NCI-H2081 treated with DMSO at 0.1 percent for 48 hours (cell line): ENCODE results near the gene TEC.
A peak's percentile ranks its signal among the peaks of the same experiment; 100 is the strongest.

Experiments
- DNase-seq: peaks from one replicate; lab custom pipeline; 2025; lab: John Stamatoyannopoulos, UW

Gene TEC

DNA sequence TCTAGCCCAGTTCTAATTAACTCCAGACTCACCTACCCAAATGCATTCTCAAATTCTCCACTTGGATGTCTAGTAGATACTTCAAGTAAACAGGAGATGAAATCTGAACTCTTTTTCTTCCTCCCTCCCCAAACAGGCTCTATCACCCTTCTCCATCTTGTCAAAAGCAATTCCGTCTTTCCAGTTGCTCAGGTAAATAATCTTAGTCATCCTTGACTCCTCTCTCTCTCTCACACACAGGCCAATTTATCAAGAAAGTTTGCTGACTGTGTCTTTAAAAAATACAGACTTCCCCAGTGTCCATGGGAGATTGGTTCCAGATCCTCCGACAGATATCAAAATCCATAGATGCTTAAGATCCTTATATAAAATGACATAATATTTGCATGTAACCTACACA, 148.5 kb downstream of the TEC start:
- no peak for DNase-seq

DNA sequence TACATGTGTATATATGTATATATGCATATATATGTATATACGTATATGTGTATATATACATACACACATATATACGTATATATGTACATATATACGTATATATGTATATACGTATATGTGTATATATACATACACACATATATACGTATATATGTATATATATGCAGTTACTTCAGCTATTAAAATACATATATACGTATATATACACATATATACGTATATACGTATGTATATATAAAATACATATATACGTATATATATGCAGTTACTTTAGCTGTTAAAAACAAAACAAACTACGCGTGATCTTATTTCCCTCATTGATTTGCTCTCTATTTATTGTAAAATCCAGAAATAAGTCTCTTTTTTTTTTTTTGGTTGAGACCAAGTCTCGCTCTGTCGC, 149.5 kb downstream of the TEC start:
- DNase-seq = no peak

DNA sequence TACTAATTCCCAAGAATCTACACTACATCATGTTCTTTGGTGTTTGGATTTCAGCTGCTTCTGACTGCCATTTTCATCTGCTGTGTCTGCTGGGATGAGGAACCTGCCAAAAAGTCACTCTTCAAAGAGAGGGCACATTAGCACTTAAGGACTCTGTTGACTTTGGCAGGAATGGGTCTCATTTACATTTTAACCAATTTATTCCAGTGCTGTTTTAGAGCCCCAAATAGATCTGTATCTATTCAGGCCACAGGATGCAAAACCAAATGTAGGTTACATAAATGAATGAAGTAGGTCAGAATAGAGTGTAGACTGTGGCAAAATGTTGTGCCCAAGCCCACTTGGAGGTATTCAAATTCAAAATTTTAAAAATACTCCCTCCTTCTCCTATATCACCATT, 150.0 kb downstream of the TEC start:
- DNase-seq = peak; percentile 16

GRCh38 chr4:48118081-48118480, 151.6 kb downstream of the TEC start:
- DNase-seq = no peak

DNA sequence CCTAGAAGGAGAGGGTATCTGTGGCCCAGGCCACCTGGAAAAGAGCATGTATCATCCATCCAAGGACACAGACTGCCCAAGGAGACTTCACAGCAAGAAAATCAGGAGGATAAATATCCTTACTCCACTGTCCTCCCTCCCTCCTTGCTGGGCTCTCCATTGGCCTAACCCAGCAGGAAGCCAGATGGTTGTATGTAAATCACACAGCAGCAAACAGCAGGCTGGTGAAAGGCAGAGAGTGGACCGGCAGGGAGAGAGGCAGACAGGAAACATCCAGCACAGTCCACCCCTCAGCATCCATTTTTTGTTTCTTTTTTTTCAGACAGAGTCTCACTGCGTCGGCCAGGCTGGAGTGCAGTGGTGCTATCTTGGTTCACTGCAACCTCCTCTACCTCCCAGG, 153.1 kb downstream of the TEC start:
- no peak for DNase-seq

DNA sequence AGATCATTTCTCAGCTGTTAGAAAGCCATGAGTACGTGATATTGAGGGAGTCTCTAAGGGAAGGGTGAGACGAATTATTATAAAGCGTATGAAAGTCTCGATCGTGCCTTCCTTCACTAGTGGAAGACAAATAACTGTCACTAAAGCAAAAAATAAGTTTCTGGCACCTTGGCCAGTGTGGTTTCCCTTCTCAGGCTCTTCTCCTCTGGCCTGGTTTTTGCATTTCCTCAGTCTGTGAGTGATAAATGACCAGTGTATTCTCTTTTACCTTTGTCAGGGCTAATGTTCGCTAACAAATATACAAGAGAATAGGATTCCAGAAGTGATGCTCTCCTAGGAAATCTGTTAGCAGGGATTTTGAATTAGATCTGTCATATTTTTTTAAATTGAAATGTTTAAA, 155.2 kb downstream of the TEC start:
- DNase-seq = no peak

- DNase-seq = no peak
Measured at GRCh38 chr4:48112017-48112667, 157.5 kb downstream of the TEC start.

GRCh38 chr4:48110452-48110978, 159.1 kb downstream of the TEC start:
- no peak for DNase-seq

GRCh38 chr4:48109413-48110263, 160.0 kb downstream of the TEC start:
- DNase-seq = no peak

DNA sequence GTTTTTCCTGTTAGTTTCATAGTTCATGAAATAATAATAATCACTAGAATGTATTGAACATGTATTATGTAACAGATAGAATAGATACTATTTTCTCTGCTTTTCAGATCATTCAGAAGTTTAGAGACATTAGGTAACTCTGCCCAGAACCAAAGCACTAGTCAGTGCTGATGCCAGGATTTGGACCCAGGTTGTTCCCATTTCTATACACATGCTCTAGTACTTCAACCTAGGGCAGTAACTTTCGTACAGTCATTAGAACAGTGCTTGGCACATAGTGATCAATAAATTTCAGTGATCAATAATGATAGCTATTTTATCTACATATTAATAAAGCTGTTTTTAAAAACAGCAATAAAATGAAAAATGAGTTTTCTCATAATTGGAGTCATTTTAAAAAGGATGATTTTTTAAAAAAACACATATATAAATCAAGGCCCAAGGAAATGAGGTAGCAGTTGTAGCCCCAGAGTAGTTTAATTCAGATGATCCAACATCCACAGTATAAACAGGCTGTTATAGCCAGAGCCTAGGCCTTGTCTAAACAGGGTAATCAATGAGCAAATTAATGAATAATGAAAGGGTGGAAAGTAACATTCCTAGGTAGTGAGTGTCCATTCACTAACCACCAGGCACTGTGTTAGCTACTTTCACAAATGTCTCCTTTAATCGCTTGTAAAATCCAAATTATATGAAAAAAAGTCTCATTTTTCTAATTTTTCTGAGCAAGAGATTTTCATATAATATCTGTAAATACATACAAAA, 161.1 kb downstream of the TEC start:
- DNase-seq = no peak

- DNase-seq = no peak
Measured at GRCh38 chr4:48105230-48105629, 164.4 kb downstream of the TEC start.

DNA sequence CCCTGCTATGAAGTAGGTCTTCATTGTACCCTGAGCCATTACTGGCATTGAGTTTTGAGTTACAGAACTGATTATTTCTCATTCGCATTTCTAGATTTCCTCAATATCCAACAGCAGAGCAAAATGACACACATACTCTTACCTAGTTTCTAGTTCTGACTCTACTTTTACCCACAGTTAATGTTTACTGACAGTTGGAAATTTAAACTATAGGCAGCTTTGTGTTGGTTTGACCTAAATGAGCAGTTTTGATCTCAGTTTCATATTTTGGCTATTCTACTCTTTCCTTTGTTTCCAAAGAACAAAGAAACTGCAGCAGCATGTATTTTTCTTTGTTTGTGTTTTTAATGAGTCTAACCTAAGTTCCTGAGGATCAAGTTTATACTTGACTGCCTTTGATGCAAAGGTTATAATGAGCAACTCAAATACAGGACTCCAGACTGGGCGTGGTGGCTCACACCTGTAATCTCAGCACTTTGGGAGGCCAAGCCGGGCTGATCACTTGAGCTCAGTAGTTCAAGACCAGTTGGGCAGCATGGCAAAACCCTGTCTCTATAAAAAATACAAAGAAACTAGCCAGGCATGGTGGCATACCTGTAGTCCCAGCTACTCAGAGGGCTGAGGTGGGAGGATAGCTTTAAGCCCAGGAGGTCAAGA, 166.0 kb downstream of the TEC start:
- DNase-seq = no peak

DNA sequence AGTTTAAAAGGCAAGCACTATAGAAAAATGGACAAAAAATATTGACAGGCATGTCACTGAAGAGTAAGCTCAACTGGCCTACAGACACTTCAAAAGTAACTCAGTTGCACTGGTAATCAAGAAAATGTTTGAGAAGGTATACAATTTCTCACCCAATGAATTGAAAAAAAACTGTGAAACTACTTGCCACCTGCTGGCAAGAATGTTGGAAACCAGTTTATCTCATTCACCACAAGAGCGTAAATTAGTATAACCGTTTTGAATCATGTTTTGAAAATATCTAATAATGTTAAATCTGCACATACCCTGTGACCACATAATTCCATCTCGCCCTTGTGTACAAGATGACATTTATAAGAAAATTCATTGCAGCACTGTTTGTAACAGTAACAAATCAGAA, 167.3 kb downstream of the TEC start:
- DNase-seq = no peak

GRCh38 chr4:48100256-48100655, 169.4 kb downstream of the TEC start:
- no peak for DNase-seq

GRCh38 chr4:48095441-48095840, 174.2 kb downstream of the TEC start:
- DNase-seq = no peak

DNA sequence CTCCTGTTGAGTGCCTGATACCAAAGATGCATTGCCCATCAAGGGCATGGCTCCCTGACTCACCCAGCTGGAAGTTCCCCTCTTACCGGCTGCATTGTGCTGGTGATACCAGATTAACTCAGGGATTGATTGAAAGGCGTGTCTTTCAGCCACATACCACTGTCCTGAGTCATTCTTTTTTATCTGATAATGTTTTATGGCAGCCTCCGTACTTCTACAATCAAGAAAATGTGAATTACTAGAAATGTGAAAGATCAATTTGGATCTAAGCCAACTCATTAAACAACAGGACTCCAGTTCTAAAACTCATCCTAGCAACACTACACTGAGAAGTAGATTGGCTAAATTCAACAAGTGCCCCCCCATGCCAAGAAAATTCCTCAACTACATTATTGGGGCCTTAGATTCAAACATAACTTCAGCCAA, 175.6 kb downstream of the TEC start:
- no peak for DNase-seq

DNA sequence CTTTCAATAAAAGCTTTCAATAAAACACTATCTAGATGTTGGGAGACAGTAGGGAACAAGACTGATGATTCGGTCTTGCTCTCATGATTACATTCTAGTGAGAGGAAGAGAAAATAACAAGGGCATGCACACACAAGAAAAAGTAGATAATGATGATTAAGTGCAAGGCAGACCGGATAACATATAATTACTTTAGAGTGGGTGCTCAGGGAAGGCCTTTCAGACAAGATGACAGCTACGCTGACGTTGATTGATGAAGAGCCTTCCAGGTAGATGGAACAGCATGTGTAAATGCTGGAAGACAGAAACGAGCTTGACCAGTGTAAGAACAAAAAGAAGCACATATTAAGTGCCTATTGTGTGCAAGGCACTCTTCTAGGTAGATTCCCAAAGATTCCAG, 179.0 kb downstream of the TEC start:
- no peak for DNase-seq

DNA sequence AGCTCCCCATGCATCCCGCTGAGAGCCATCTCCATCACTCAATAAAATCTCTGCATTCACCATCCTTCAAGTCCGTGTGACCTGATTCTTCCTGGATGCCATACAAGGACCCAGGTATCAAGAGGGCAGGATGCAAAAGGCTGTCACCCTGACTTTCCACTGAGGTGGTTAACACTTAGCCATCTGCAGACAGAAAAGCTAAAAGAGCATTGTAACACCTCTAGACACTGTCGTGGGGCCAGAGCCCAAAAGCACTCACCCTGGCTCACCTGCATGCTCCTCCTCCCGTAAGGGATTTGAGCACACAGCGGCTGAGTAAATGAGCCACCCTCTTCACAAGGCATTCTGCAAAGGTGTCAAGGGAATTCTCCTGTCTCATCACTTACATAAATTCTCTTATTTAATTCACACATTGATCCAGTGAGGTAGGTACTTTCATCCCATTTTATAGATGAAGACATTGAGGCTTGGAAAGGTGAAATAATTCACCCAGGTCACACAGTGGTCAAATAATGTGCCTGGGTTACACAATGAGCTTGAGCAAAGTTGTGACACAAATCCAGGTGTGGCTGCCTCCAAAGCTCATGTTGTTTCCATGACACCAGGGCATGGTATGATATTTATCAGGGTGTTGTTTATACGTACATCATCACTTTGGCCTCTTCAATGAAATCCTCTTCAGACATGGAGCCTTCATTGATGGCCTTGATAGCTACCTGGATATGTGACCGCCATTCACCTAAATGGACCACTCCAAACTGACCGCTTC, 183.6 kb downstream of the TEC start:
- no peak for DNase-seq
